Stimulated activated CD4-positive, alpha-beta T cell treated with anti-CD3 and anti-CD28 coated beads, Interleukin-4, amount 100 ng/mL, for 1 hour (primary cell): Measurements from ENCODE around the gene NTMT2.

ENCODE experiments used
- DNase-seq: peaks from one replicate; pipeline ENCODE4 v3.0.0-alpha.2; 2020

The NTMT2 gene

DNA sequence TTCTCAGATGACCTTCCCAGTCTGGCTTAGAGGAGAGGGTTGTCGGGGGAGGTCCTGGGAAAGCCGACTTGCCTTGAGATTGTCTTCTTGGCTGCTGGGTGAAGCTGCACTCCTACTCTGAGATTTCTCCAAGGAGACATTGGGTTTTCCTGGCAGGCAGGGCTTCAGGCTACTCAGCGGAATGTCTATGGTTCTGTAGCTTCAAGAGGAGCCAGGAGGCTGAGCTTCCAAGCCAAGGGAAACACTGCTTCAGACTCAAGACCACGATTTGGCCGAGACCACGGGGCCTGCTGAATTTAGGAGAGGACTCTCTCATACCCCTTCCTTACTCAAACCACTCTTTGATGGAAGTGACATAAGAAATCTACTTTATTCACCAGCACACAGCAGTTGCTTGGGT, 67.8 kb downstream of the NTMT2 start:
- DNase-seq: no peak

DNA sequence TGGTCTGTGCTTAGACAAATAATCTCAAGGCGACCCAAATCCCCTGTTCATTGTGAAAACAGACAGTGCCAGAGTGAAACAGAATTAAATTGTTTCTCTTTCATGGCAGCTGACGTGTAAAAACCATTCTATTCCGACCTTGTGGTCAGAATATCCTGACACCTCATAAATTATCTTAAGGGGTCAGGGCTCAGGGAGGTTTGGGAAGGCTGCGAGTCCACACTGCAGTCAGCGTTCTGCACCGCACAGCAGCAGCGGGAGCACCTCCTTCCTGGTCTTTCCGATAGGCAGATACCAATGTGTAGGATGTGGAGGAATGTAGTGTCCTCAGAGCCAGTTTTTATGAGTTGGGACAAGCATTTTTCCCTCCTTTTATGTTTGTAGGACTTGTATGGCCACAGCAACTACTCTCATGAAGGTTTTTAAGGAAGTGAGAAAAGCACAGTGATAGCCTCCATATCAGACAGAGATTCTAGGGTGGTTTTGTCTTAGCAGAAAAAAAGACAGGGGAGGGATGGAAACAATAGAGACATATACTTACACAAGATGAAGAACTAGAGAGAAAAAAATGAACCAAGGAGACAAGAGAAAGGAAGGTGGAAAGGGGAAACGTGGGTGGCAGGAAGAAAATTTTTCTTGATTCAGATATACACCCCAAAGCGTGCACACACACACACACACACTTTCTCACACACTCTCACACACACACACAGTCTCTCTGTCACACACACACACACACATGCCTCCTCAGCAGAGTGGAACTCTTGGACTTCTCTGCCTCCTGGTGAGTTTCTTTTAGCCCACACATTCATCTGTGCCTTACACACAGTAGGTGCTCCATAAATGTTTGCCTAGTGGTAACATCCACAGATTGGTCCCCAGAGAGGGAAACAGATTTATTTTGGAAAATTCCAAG, 68.6 kb downstream of the NTMT2 start:
- no peak for DNase-seq

DNA sequence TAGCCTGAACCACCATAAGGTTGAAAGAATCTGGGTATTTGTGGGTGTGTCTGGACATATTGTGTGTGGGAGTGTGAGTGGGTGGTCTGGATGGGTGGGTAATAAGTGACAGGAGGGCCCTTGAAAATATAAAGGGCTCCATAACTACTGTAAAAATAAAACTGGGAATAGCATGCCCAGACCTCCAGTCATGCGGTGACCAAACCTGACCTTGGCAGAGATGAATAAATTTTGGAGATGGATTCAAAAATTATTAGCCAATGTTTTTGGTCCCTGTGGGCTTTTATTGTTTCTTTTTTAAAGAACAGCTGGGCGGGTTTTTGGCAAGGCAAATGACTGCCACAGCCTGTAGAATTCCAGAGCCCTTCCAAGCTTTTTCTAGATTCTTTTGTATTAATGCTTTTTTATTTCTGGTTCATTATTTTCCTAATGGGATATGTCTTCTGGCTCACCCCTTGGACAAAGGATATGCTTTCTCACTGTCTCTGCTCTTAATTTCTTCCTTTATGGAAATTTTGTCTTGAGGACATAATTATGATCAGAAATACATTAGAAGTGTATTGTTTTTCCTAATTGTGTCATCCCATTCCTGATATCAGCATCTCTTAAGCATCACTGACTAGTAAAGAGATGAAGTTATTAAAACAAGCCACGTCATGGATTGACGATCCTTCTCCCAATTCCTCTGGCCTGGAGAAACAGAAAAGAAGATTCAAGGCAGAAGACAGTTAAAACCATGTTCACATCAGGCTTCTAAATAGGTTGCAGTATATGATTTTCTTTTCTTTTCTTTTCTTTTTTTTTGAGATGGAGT, 69.5 kb downstream of the NTMT2 start:
- DNase-seq: no peak

DNA sequence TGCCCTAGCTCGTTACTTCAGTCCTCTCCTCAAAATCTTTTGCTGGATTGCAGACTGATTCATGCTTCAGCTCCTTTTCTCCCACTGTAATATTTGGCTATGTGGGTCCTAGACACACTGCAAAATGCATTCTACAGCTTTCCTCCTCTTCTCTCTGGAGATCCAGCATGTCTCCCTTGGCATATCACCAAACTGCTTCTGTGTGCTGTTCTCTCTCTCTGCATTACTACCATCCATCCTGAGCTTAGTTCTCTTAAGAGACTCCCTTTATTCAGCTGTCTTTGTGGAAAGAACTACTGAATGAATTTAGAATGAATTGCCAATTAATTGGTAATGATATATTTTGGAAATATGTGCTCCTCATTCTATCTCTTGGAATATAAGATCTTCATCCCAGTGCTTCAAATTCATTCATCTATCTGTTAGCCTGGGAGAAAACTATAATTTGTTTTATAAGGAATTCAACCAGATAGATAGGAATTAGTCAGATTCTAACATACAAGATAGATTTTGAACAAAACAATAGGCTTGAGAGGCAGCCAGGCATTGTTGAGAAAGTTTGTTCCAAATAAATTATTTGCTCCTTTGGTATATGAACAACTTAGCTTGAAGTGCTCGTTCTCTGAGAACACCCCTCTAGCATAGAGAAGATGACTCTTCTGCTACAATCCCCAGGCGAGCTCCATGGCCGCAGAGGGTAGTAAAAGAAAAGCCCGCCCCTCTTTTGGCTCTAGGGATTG, 71.9 kb downstream of the NTMT2 start:
- DNase-seq: no peak

DNA sequence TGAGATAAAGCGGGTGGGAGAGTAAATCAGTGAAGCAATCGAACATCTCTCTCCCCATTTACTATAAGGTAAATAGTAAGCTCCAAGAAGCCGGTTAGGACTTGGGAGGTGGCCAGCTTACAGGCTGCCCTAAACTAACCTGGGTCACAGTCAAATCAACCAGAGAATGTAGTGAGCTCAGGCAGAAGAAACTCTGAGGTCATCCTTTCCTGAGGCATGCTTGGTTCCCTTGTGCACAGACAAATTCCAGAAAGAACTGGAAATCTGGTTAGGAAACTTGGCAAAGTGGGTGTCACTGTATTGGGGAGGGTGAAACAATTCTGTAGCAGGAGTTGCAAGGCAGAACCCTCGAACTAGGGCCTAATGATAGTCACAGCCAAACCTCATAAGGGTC, 72.5 kb downstream of the NTMT2 start:
- no peak for DNase-seq
